ENCODE results near the gene LENG1.

Gene LENG1

GRCh38 chr19:54107876-54108490, 51.5 kb downstream of the LENG1 start:
- no peak for TF ChIP-seq CTCF (IDR thresholded peaks at IDR 0.05)

GRCh38 chr19:54106716-54107115, 52.8 kb downstream of the LENG1 start:
- Histone ChIP-seq H2AFZ (no peak overlapping the region), H3K4me1 (no peaks in the 10 kb centered on the region), H3K4me2 (ENCODE audit: low read length) (no peak overlapping the region), H3K4me3 (ENCODE audit: low read depth, low read length) (no peak overlapping the region), H3K9ac (no peak overlapping the region), H3K9me3 (ENCODE audit: control insufficient read depth, low read length) (no peaks in the 10 kb centered on the region), H3K27me3 (ENCODE audit: control insufficient read depth, insufficient read depth, low read length) (no peaks in the 10 kb centered on the region), H3K27ac (no peak overlapping the region), H3K36me3 (ENCODE audit: control insufficient read depth, insufficient read depth, low read length) (no peaks in the 10 kb centered on the region), H3K79me2 (peaks cover 16% of the 10 kb centered on the region)
- TF ChIP-seq CTCF (IDR thresholded peaks at IDR 0.05) = no peak

More at GRCh38 chr19:54107876-54108490, 51.5 kb downstream of the LENG1 start:
- H3K4me3 ChIP-seq (ENCODE audit: low read depth, low read length) = no peak overlapping the region
- no peak overlapping the region for H3K9ac ChIP-seq
- no peak overlapping the region for H2AFZ ChIP-seq
- no peak overlapping the region for H3K27ac ChIP-seq
- H3K36me3 ChIP-seq (ENCODE audit: control insufficient read depth, insufficient read depth, low read length) = no peaks in the 10 kb centered on the region
- H3K9me3 ChIP-seq (ENCODE audit: control insufficient read depth, low read length) = no peaks in the 10 kb centered on the region
- H3K4me1 ChIP-seq = no peaks in the 10 kb centered on the region
- peaks cover 13% of the 10 kb centered on the region for H3K79me2 ChIP-seq
- no peak overlapping the region for H3K4me2 ChIP-seq (ENCODE audit: low read length)
- H3K27me3 ChIP-seq (ENCODE audit: control insufficient read depth, insufficient read depth, low read length) = no peaks in the 10 kb centered on the region

- Histone ChIP-seq H3K79me2 (peaks cover 16% of the 10 kb centered on the region), H3K27ac (no peak overlapping the region), H3K4me3 (ENCODE audit: low read depth, low read length) (no peak overlapping the region), H3K9ac (no peak overlapping the region), H3K4me1 (no peaks in the 10 kb centered on the region), H2AFZ (no peak overlapping the region), H3K9me3 (ENCODE audit: control insufficient read depth, low read length) (no peaks in the 10 kb centered on the region), H3K27me3 (ENCODE audit: control insufficient read depth, insufficient read depth, low read length) (no peaks in the 10 kb centered on the region), H3K4me2 (ENCODE audit: low read length) (no peak overlapping the region), H3K36me3 (ENCODE audit: control insufficient read depth, insufficient read depth, low read length) (no peaks in the 10 kb centered on the region)
- no peak for TF ChIP-seq CTCF (IDR thresholded peaks at IDR 0.05)
Observed at GRCh38 chr19:54105796-54106195, 53.7 kb downstream of the LENG1 start.
